H1 (cell line): ENCODE results near the gene CAMK2A. TPM values are rescaled to one million over a fixed set of nuclear protein-coding genes. Genes with fewer than 3 reads are reported as not detected.

Experiments used
- CTCF ChIA-PET: fragments of 300-600 bp; sonication (Branson Sonifier 250); formaldehyde crosslinking; loops from one replicate; lab custom pipeline; 2021; ENCODE audit not compliant: partially characterized antibody; lab: Charles Lee
- POLR2A ChIA-PET: fragments of 300-600 bp; sonication (Branson Sonifier 250); formaldehyde crosslinking; loops from one replicate; lab custom pipeline; 2021; ENCODE audit warnings: inconsistent platforms; ENCODE audit not compliant: partially characterized antibody; lab: Charles Lee
- DNase-seq, 2 experiments: peaks; one replicate each; pipeline versions ENCODE4 v3.0.0 to v3.0.0-alpha.2; 2010 to 2022; ENCODE audit warnings: low spot score in 2 of 2, low read depth in 1 of 2, mixed read lengths in 1 of 2
- FAIRE-seq: peaks from 2 replicates; lab custom pipeline; 2011; peaks lifted over from hg19 to GRCh38; lab: Jason Lieb, UNC
- H2AFZ ChIP-seq: 2 replicates; pipeline ENCODE4 v1.8.1; 2012; ENCODE audit warnings: low read length, inconsistent platforms
- H2AK5ac ChIP-seq: 2 replicates; pipeline ENCODE4 v1.6.1; 2013; ENCODE audit warnings: low read depth, low read length
- H2BK120ac ChIP-seq: replicated peaks from 2 replicates; pipeline ENCODE3; 2013; ENCODE audit warnings: low read depth, low read length, inconsistent platforms
- H2BK12ac ChIP-seq: 2 replicates; pipeline ENCODE4 v1.6.1; 2013; ENCODE audit warnings: low read depth, low read length
- H2BK15ac ChIP-seq: 2 replicates; pipeline ENCODE4 v1.6.1; 2013; ENCODE audit warnings: low read length
- H2BK20ac ChIP-seq: 2 replicates; pipeline ENCODE4 v1.6.1; 2013; ENCODE audit warnings: low read length
- H2BK5ac ChIP-seq: 2 replicates; pipeline ENCODE4 v1.6.1; 2013; ENCODE audit warnings: low read depth, low read length
- H3K14ac ChIP-seq: 2 replicates; pipeline ENCODE4 v1.6.1; 2013; ENCODE audit warnings: inconsistent platforms; ENCODE audit not compliant: insufficient read length
- H3K18ac ChIP-seq: 2 replicates; pipeline ENCODE4 v1.6.1; 2013; ENCODE audit warnings: low read length; ENCODE audit errors: extremely low read depth
- H3K23ac ChIP-seq: 2 replicates; pipeline ENCODE4 v1.6.1; 2013; ENCODE audit warnings: inconsistent platforms; ENCODE audit not compliant: insufficient read length
- H3K23me2 ChIP-seq: 2 replicates; pipeline ENCODE4 v1.6.1; 2013; ENCODE audit warnings: low read depth, low read length
- H3K27ac ChIP-seq: 2 replicates; pipeline ENCODE4 v1.6.1; 2011; ENCODE audit warnings: low read depth, low read length, inconsistent platforms
- H3K27me3 ChIP-seq, 4 experiments: replicated peaks in 1 of 4; 1 replicate in 1 of 4; 2 replicates in 3 of 4; pipeline versions ENCODE4 v1.6.1 to v1.8.1; 2011 to 2013; ENCODE audit warnings: low read length in 3 of 4, mild to moderate bottlenecking in 3 of 4, inconsistent platforms in 2 of 4, mixed read lengths in 2 of 4, moderate library complexity in 1 of 4; ENCODE audit not compliant: control insufficient read depth in 3 of 4, insufficient read depth in 3 of 4; ENCODE audit errors: extremely low read depth in 1 of 4
- H3K36me3 ChIP-seq, 4 experiments: 2 replicates each; pipeline versions ENCODE4 v1.6.1 to v1.8.1; 2011 to 2013; ENCODE audit warnings: mild to moderate bottlenecking in 4 of 4, low read length in 3 of 4, moderate library complexity in 2 of 4, control low read depth in 1 of 4, inconsistent platforms in 1 of 4; ENCODE audit not compliant: insufficient read depth in 4 of 4, control insufficient read depth in 2 of 4
- H3K4ac ChIP-seq: replicated peaks from 2 replicates; pipeline ENCODE3; 2013; ENCODE audit warnings: low read length, low read depth, mixed read lengths, inconsistent platforms; ENCODE audit not compliant: insufficient read length
- H3K4me1 ChIP-seq, 4 experiments: replicated peaks in 1 of 4; 1 replicate in 1 of 4; 2 replicates in 3 of 4; pipeline versions ENCODE4 v1.6.1 to v1.8.1; 2011 to 2013; ENCODE audit warnings: low read length in 3 of 4, inconsistent platforms in 2 of 4, mixed read lengths in 1 of 4; ENCODE audit not compliant: insufficient read depth in 4 of 4, control insufficient read depth in 3 of 4
- H3K4me2 ChIP-seq, 2 experiments: 2 replicates each; pipeline versions ENCODE4 v1.6.1 to v1.8.1; 2011 to 2013; ENCODE audit warnings: low read depth in 2 of 2, low read length in 2 of 2, control low read depth in 1 of 2, inconsistent platforms in 1 of 2, mild to moderate bottlenecking in 1 of 2; ENCODE audit not compliant: insufficient read depth in 1 of 2
- H3K4me3 ChIP-seq, 4 experiments: fragments of 200-600, 300-600 bp in 1 of 4; sonication (generic), shearing (Covaris generic), sonication (Bioruptor Twin) in 1 of 4; 2 replicates each; pipeline versions ENCODE4 v1.5.1 to v1.8.1; 2011 to 2016; ENCODE audit warnings: low read length in 4 of 4, low read depth in 3 of 4, control low read depth in 2 of 4, inconsistent platforms in 2 of 4, mild to moderate bottlenecking in 2 of 4, mixed read lengths in 1 of 4, moderate library complexity in 1 of 4; ENCODE audit not compliant: insufficient read depth in 2 of 4; ENCODE audit errors: extremely low read depth in 1 of 4
- H3K56ac ChIP-seq: replicated peaks from 2 replicates; pipeline ENCODE3; 2013; ENCODE audit warnings: low read depth, mild to moderate bottlenecking, mixed read lengths, low read length, inconsistent platforms; ENCODE audit not compliant: insufficient read length
- H3K79me1 ChIP-seq: 2 replicates; pipeline ENCODE4 v1.6.1; 2013; ENCODE audit warnings: low read depth, low read length, control low read depth
- H3K79me2 ChIP-seq, 2 experiments: 2 replicates each; pipeline versions ENCODE4 v1.6.1 to v1.8.1; 2012 to 2013; ENCODE audit warnings: low read length in 2 of 2, mild to moderate bottlenecking in 2 of 2, inconsistent platforms in 1 of 2; ENCODE audit not compliant: insufficient read depth in 2 of 2, control insufficient read depth in 1 of 2
- H3K9ac ChIP-seq, 4 experiments: replicated peaks in 1 of 4; 1 replicate in 1 of 4; 2 replicates in 3 of 4; pipeline versions ENCODE4 v1.6.1 to v1.8.1; 2011 to 2013; ENCODE audit warnings: low read depth in 3 of 4, low read length in 3 of 4, control low read depth in 2 of 4, mild to moderate bottlenecking in 2 of 4, moderate library complexity in 2 of 4, inconsistent platforms in 1 of 4; ENCODE audit errors: extremely low read depth in 1 of 4
- H3K9me3 ChIP-seq, 2 experiments: 2 replicates each; pipeline versions ENCODE4 v1.6.1 to v1.8.1; 2012 to 2013; ENCODE audit warnings: mild to moderate bottlenecking in 2 of 2, moderate library complexity in 2 of 2, control low read depth in 1 of 2, inconsistent platforms in 1 of 2, low read depth in 1 of 2, low read length in 1 of 2, mixed read lengths in 1 of 2; ENCODE audit not compliant: insufficient read depth in 2 of 2
- H4K20me1 ChIP-seq, 2 experiments: replicated peaks in 1 of 2; 2 replicates each; pipeline versions ENCODE3 to v1.8.1; 2011 to 2013; ENCODE audit warnings: inconsistent platforms in 2 of 2, low read length in 2 of 2, mild to moderate bottlenecking in 1 of 2; ENCODE audit not compliant: insufficient read depth in 2 of 2, control insufficient read depth in 1 of 2
- H4K5ac ChIP-seq: 2 replicates; pipeline ENCODE4 v1.6.1; 2013; ENCODE audit warnings: low read length, low read depth, mixed read lengths, inconsistent platforms; ENCODE audit not compliant: insufficient read length
- H4K8ac ChIP-seq: 2 replicates; pipeline ENCODE4 v1.8.0; 2013; ENCODE audit warnings: mild to moderate bottlenecking, moderate library complexity, low read length, inconsistent platforms; ENCODE audit not compliant: insufficient read depth; ENCODE audit errors: extremely low read depth
- H4K91ac ChIP-seq: replicated peaks from 2 replicates; pipeline ENCODE3; 2013; ENCODE audit warnings: low read length, mixed read lengths, inconsistent platforms; ENCODE audit not compliant: insufficient read length
- ATF2 ChIP-seq: IDR thresholded peaks from 2 replicates; pipeline ENCODE4 v1.6.1; 2012; ENCODE audit warnings: low read length, inconsistent platforms
- CHD2 ChIP-seq: IDR thresholded peaks from 2 replicates; pipeline ENCODE4 v1.6.1; 2012; ENCODE audit warnings: low read length, improper control_type of control experiment
- GABPA ChIP-seq: IDR thresholded peaks from 2 replicates; pipeline ENCODE4 v1.6.1; 2011; ENCODE audit warnings: mild to moderate bottlenecking, low read length, moderate library complexity, borderline replicate concordance; ENCODE audit not compliant: insufficient read depth
- KDM4A ChIP-seq: IDR thresholded peaks from one replicate; pipeline ENCODE4 v1.7.1; 2012; ENCODE audit warnings: low read depth, mild to moderate bottlenecking, moderate library complexity, low read length, inconsistent platforms; ENCODE audit not compliant: severe bottlenecking
- PHF8 ChIP-seq: fragments of 200-600 bp; sonication (generic); conservative IDR thresholded peaks from 2 replicates; pipeline ENCODE4 v1.7.1; 2012; ENCODE audit warnings: low read depth, mild to moderate bottlenecking, inconsistent platforms, low read length, moderate library complexity
- POLR2A ChIP-seq, 2 experiments: IDR thresholded peaks; 1 replicate in 1 of 2; 2 replicates in 1 of 2; pipeline ENCODE4 v1.6.1; 2011; ENCODE audit warnings: low read depth in 2 of 2, low read length in 2 of 2, mild to moderate bottlenecking in 2 of 2; ENCODE audit errors: control extremely low read depth in 1 of 2
- POLR2AphosphoS5 ChIP-seq: IDR thresholded peaks from 2 replicates; pipeline ENCODE4 v1.6.1; 2011; ENCODE audit warnings: low read depth, low read length
- POU5F1 ChIP-seq: IDR thresholded peaks from 2 replicates; pipeline ENCODE4 v1.6.1; 2011; ENCODE audit warnings: low read depth, mild to moderate bottlenecking, low read length, moderate library complexity
- SIN3A ChIP-seq, 2 experiments: IDR thresholded peaks in 1 of 2; conservative IDR thresholded peaks in 1 of 2; 2 replicates each; pipeline ENCODE4 v1.6.1; 2011 to 2012; ENCODE audit warnings: low read length in 2 of 2, improper control_type of control experiment in 1 of 2, low read depth in 1 of 2, mild to moderate bottlenecking in 1 of 2
- SP4 ChIP-seq: IDR thresholded peaks from 2 replicates; pipeline ENCODE4 v1.6.1; 2012; ENCODE audit warnings: low read length, inconsistent platforms
- TBP ChIP-seq: IDR thresholded peaks from 2 replicates; pipeline ENCODE4 v1.6.1; 2011; ENCODE audit warnings: low read depth, low read length, improper control_type of control experiment
- YY1 ChIP-seq: IDR thresholded peaks from 2 replicates; pipeline ENCODE4 v1.6.1; 2011; ENCODE audit warnings: low read depth, mild to moderate bottlenecking, low read length
- WGBS, 2 experiments: shearing (Covaris generic) in 1 of 2; methylation state at CpG; one replicate each; pipeline versions ENCODE4 v1.1.6 to v1.1.7; 2013 to 2015; ENCODE audit warnings: low lambda C conversion rate in 2 of 2, mixed read lengths in 2 of 2, inconsistent platforms in 1 of 2, low coverage in 1 of 2, missing lambda C conversion rate in 1 of 2; ENCODE audit not compliant: insufficient replicate concordance in 2 of 2, insufficient coverage in 1 of 2, insufficient read length in 1 of 2; ENCODE audit errors: extremely low coverage in 1 of 2, missing lambda C conversion rate in 1 of 2; 5-methylcytosine and 5-hydroxymethylcytosine counted together
- polyA plus RNA-seq, 7 experiments: library from polyadenylated mRNA; depleted of rRNA in 3 of 7; stranded (reverse) in 5 of 7; unstranded in 2 of 7; fragments of >200 nt in 5 of 7; fragments of 200-250 nt in 2 of 7; gene quantifications; 1 replicate in 5 of 7; 2 replicates in 1 of 7; 4 replicates in 1 of 7; pipeline versions ENCODE4 v1.2.1 to v1.2.3, GENCODE V29; 2011 to 2013; ENCODE audit warnings: missing spikeins in 2 of 7, mixed read lengths in 2 of 7
- total RNA-seq: library from RNA; stranded (reverse); fragmentation: NEBNext Ultra II Directional; extraction: Animal tissue kit (Norgen Biotek cat#: 25700); gene quantifications from 2 replicates; pipeline ENCODE4 v1.2.1, GENCODE V29; 2021

CAMK2A gene
- total and polyA plus RNA-seq, 2 of the 8 experiments (the other 6 are each of a cell fraction or from before 2014, with no cell fraction given), result 0.20 to 0.28 TPM

DNA sequence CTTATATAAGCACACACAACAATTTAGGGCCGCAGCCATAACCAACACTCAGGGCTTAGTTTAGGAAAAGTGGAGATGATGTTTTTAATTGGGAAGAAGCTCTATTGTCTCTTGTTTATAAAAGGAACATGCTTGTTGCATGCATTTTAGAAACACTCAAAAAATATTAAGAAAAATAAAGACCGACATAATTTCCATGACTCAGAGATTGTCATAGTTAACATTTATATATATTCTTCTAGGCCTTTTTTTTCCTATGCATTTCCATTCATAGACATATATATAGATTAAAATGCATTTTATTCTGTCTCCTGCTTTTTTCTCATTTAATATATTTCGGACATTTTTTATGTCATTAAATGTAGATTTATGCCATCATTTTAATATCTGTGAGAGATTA, 26.7 kb upstream of the CAMK2A start:
- Histone ChIP-seq H3K4ac (no peak overlapping the region), H3K56ac (no peak overlapping the region), H2AK5ac (no peak overlapping the region), H3K79me2 (no peaks in the 10 kb centered on the region), H3K4me1 (peaks cover 0 to 6% (median 1%) of the 10 kb centered on the region in 4 experiments; a peak in 4 of 7 replicates), H2BK5ac (no peak overlapping the region), H2BK12ac (no peak overlapping the region), H2BK20ac (no peak overlapping the region), H2BK15ac (no peak overlapping the region), H2AFZ (no peak overlapping the region), H3K4me3 (no peak overlapping the region), H3K79me1 (no peaks in the 10 kb centered on the region), H3K23ac (no peak overlapping the region), H2BK120ac (no peak overlapping the region), H3K18ac (no peak overlapping the region), H3K14ac (no peak overlapping the region), H4K20me1 (no peaks in the 10 kb centered on the region), H3K23me2 (no peaks in the 10 kb centered on the region), H4K5ac (no peak overlapping the region), H3K9ac (no peak overlapping the region), H3K27me3 (no peaks in the 10 kb centered on the region), H3K27ac (no peak overlapping the region), H3K9me3 (no peaks in the 10 kb centered on the region), H3K4me2 (no peak overlapping the region), H4K8ac (no peak overlapping the region), H3K36me3 (no peaks in the 10 kb centered on the region), H4K91ac (no peak overlapping the region)
- 92% methylated on average over 3 of the region's 3 CpGs; no CpG with 5 or more reads in 1 of the 2 experiments for WGBS, 2 experiments
- CTCF ChIA-PET, result interaction anchor here (0.6 to 3.5 kb wide), 3 partner anchors 12 to 68 kb away, joined by 3 to 15 read pairs (median 4); partner anchors contain the start of gene ARSI
- POLR2A ChIA-PET, result no interaction called here
- DNase-seq, result no peak
- FAIRE-seq, result no peak
- TF ChIP-seq KDM4A (no peak), SIN3A (conservative IDR thresholded peaks at IDR 0.05 in 1 of 2, IDR thresholded peaks at IDR 0.05 in 1 of 2; ENCODE audit: low read depth in 1 of 2, low read length in 2 of 2) (no peak), POLR2AphosphoS5 (no peak), CHD2 (no peak), PHF8 (no peak), POU5F1 (no peak), SP4 (no peak), POLR2A (IDR thresholded peaks at IDR 0.05; ENCODE audit: control extremely low read depth in 1 of 2, low read depth in 2 of 2, low read length in 2 of 2) (no peak), TBP (no peak), YY1 (no peak), GABPA (no peak), ATF2 (no peak)
